ENCODE data around the gene NEMP1.
"Not testable (repeated sequence)": the region's sequence is repeated elsewhere in the genome, so short reads cannot be mapped to it uniquely, and the experiment has no call there.

NEMP1 gene

DNA sequence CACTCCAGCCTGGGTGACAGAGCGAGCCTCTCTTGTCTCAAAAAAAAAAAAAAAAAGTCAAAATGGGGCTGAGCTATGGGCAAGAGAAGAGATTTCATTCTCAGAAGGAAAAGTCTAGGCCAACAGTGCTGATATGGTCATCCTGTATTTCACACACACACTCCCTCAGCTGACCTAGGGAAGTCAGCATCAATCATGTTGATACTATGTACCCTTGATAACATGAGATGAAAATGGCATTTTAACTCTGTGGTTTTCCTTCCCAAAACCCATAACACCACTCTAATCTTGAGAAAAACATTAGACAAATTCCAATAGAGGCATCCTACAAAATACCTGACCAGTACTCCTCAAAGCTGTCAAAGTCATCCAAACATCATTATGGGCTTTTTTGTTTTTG lies 2.3 kb upstream of the NEMP1 start:
- H3K36me3 ChIP-seq (ENCODE audit: control insufficient read depth in 2 of 2, insufficient read depth in 2 of 2, low read length in 2 of 2): no peaks in the 10 kb centered on the region
- no peak overlapping the region for H3K4me3 ChIP-seq (ENCODE audit: low read length in 2 of 2)
- no peak overlapping the region for H3K27ac ChIP-seq (ENCODE audit: low read depth in 2 of 2, low read length in 2 of 2)
- no peaks in the 10 kb centered on the region for H3K27me3 ChIP-seq (ENCODE audit: control insufficient read depth in 2 of 2, insufficient read depth in 2 of 2, low read length in 2 of 2)
- peaks cover 6 to 11% of the 10 kb centered on the region in 2 donors for H3K4me1 ChIP-seq (ENCODE audit: control insufficient read depth in 2 of 2, insufficient read depth in 2 of 2, low read length in 2 of 2)
- no peaks in the 10 kb centered on the region for H3K9me3 ChIP-seq (ENCODE audit: control insufficient read depth in 2 of 2, low read length in 2 of 2)
- no peak overlapping the region for H3K9ac ChIP-seq (ENCODE audit: low read depth in 1 of 2, low read length in 2 of 2)

DNA sequence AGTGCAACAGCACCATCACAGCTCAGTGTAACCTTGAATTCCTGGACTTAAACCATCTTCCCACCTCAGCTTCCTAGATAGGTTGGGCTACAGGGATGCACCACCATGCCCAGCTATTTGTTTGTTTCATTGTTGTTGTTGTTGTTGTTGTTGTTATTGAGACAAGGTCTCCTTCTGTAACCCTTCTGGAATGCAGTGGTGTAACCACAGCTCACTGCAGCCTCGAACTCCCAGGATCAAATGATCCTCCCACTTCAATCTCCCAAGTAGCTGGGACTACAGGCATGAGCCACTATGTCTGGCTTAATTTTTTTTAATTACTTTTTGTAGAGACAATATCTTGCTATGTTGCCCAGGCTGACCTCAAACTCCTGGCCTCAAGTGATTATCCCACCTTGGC lies 1.2 kb upstream of the NEMP1 start:
- H3K4me1 ChIP-seq (ENCODE audit: control insufficient read depth in 2 of 2, insufficient read depth in 2 of 2, low read length in 2 of 2): peaks cover 3 to 10% of the 10 kb centered on the region in 2 donors
- H3K36me3 ChIP-seq (ENCODE audit: control insufficient read depth in 2 of 2, insufficient read depth in 2 of 2, low read length in 2 of 2): no peaks in the 10 kb centered on the region
- no peaks in the 10 kb centered on the region for H3K27me3 ChIP-seq (ENCODE audit: control insufficient read depth in 2 of 2, insufficient read depth in 2 of 2, low read length in 2 of 2)
- peak overlapping the region in 1 of 2 donors; percentile 82 for H3K27ac ChIP-seq (ENCODE audit: low read depth in 2 of 2, low read length in 2 of 2)
- H3K9ac ChIP-seq (ENCODE audit: low read depth in 1 of 2, low read length in 2 of 2): no peak overlapping the region
- no peak overlapping the region for H3K4me3 ChIP-seq (ENCODE audit: low read length in 2 of 2)
- no peaks in the 10 kb centered on the region for H3K9me3 ChIP-seq (ENCODE audit: control insufficient read depth in 2 of 2, low read length in 2 of 2)

DNA sequence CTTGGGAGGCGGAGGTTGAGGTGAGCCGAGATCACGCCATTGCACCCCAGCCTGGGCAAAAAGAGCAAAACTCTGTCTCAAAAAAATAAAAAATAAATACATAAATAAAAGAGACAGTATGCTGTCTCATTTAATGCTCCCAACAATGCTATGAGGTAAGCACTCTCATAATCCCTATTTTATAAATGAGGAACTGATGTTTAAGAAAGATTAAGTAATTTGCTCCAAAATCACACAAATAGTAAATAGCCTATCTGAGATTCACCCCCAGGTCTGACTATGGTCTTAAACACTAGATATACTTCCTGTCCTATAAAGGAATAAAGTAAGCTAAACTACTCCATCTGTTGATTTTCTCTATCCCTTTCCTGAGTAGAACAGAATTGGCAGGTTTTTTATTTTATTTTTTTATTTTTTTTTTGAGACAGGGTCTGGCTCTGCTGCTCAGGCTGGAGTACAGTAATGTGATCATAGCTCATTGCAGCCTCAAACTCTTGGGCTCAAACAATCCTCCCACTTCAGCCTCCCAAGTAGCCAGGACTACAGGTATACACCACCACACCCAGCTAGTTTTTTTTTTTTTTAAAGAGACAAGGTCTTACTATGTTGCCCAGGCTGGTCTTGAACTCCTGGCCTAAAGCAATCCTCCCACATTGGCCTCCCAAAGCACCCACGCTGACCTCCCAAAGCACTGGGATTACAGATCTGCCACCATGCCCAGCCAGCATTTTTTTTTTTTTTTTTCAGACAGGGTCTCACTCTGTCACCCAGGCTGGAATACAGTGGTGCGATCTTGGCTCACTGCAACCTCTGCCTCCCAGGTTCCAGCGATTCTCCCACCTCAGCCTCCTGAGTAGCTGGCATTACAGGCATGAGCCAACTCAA lies 4.8 kb downstream of the NEMP1 start:
- H3K27me3 ChIP-seq (ENCODE audit: control insufficient read depth in 2 of 2, insufficient read depth in 2 of 2, low read length in 2 of 2); H3K9ac ChIP-seq (ENCODE audit: low read depth in 1 of 2, low read length in 2 of 2); H3K9me3 ChIP-seq (ENCODE audit: control insufficient read depth in 2 of 2, low read length in 2 of 2); H3K4me3 ChIP-seq (ENCODE audit: low read length in 2 of 2); H3K27ac ChIP-seq (ENCODE audit: low read depth in 2 of 2, low read length in 2 of 2): not testable (repeated sequence)
- peaks cover 5 to 15% of the 10 kb centered on the region in 2 donors for H3K36me3 ChIP-seq (ENCODE audit: control insufficient read depth in 2 of 2, insufficient read depth in 2 of 2, low read length in 2 of 2)
- H3K4me1 ChIP-seq (ENCODE audit: control insufficient read depth in 2 of 2, insufficient read depth in 2 of 2, low read length in 2 of 2): peaks cover 0 to 11% of the 10 kb centered on the region in 2 donors

GRCh38 chr12:57072661-57073060 lies 5.9 kb downstream of the NEMP1 start:
- peaks cover 5 to 15% of the 10 kb centered on the region in 2 donors for H3K36me3 ChIP-seq (ENCODE audit: control insufficient read depth in 2 of 2, insufficient read depth in 2 of 2, low read length in 2 of 2)

GRCh38 chr12:57069523-57069922 lies 9.1 kb downstream of the NEMP1 start:
- peak overlapping the region in 1 of 2 donors; percentile 5 for H3K9ac ChIP-seq (ENCODE audit: low read depth in 1 of 2, low read length in 2 of 2)

More at GRCh38 chr12:57072661-57073060, 5.9 kb downstream of the NEMP1 start:
- H3K27ac ChIP-seq (ENCODE audit: low read depth in 2 of 2, low read length in 2 of 2): no peak overlapping the region
- peaks cover 0 to 7% of the 10 kb centered on the region in 2 donors for H3K4me1 ChIP-seq (ENCODE audit: control insufficient read depth in 2 of 2, insufficient read depth in 2 of 2, low read length in 2 of 2)
- no peak overlapping the region for H3K9ac ChIP-seq (ENCODE audit: low read depth in 1 of 2, low read length in 2 of 2)
- H3K27me3 ChIP-seq (ENCODE audit: control insufficient read depth in 2 of 2, insufficient read depth in 2 of 2, low read length in 2 of 2): no peaks in the 10 kb centered on the region
- no peak overlapping the region for H3K4me3 ChIP-seq (ENCODE audit: low read length in 2 of 2)
- no peaks in the 10 kb centered on the region for H3K9me3 ChIP-seq (ENCODE audit: control insufficient read depth in 2 of 2, low read length in 2 of 2)

GRCh38 chr12:57066245-57066644 lies 12.3 kb downstream of the NEMP1 start:
- H3K9ac ChIP-seq (ENCODE audit: low read depth in 1 of 2, low read length in 2 of 2): no peak overlapping the region
- H3K4me1 ChIP-seq (ENCODE audit: control insufficient read depth in 2 of 2, insufficient read depth in 2 of 2, low read length in 2 of 2): peaks cover 0 to 8% of the 10 kb centered on the region in 2 donors
- H3K4me3 ChIP-seq (ENCODE audit: low read length in 2 of 2): no peak overlapping the region
- no peaks in the 10 kb centered on the region for H3K27me3 ChIP-seq (ENCODE audit: control insufficient read depth in 2 of 2, insufficient read depth in 2 of 2, low read length in 2 of 2)
- H3K9me3 ChIP-seq (ENCODE audit: control insufficient read depth in 2 of 2, low read length in 2 of 2): no peaks in the 10 kb centered on the region
- peaks cover 5 to 16% of the 10 kb centered on the region in 2 donors for H3K36me3 ChIP-seq (ENCODE audit: control insufficient read depth in 2 of 2, insufficient read depth in 2 of 2, low read length in 2 of 2)
- H3K27ac ChIP-seq (ENCODE audit: low read depth in 2 of 2, low read length in 2 of 2): no peak overlapping the region

More at GRCh38 chr12:57069523-57069922, 9.1 kb downstream of the NEMP1 start:
- H3K9me3 ChIP-seq (ENCODE audit: control insufficient read depth in 2 of 2, low read length in 2 of 2): no peaks in the 10 kb centered on the region
- H3K27ac ChIP-seq (ENCODE audit: low read depth in 2 of 2, low read length in 2 of 2): peak overlapping the region; percentile 52 to 57
- H3K4me1 ChIP-seq (ENCODE audit: control insufficient read depth in 2 of 2, insufficient read depth in 2 of 2, low read length in 2 of 2): peaks cover 0 to 6% of the 10 kb centered on the region in 2 donors
- no peak overlapping the region for H3K4me3 ChIP-seq (ENCODE audit: low read length in 2 of 2)
- no peaks in the 10 kb centered on the region for H3K27me3 ChIP-seq (ENCODE audit: control insufficient read depth in 2 of 2, insufficient read depth in 2 of 2, low read length in 2 of 2)
- peaks cover 5 to 18% of the 10 kb centered on the region in 2 donors for H3K36me3 ChIP-seq (ENCODE audit: control insufficient read depth in 2 of 2, insufficient read depth in 2 of 2, low read length in 2 of 2)

DNA sequence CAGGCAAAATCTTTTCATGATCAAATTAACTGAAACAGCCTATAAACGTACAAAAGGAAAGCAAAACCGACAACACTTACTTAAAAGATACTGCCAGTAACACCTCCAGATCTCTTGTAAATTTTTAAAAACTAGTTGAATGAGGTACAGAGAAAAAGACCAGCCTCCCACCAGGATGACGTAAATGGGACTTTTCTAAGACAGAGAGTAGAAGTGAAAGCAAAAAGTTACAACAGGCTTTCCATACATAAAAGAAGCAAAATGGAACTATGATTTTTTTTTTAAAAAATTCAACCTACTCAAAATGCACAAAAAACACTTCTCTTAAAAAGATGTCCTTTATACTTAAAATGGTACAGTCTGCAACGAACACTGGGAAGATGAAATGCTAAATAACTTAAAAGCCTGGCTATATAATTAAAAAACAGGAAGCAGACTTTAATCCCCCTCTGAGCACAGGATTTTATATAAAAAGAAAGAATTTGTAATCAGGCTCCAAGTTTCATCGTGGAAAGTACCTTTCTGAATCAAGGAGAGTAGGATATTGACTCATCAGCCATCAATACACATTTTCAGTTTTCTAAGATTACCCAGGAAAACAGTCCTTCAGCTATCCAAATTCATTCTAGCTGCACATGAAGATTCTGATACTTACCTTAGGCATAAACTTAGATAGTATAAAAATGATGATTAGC lies 14.5 kb downstream of the NEMP1 start:
- Histone ChIP-seq H3K36me3 (ENCODE audit: control insufficient read depth in 2 of 2, insufficient read depth in 2 of 2, low read length in 2 of 2) (peaks cover 5 to 17% of the 10 kb centered on the region in 2 donors), H3K9ac (ENCODE audit: low read depth in 1 of 2, low read length in 2 of 2) (peak overlapping the region in 1 of 2 donors; percentile 32), H3K27ac (ENCODE audit: low read depth in 2 of 2, low read length in 2 of 2) (peak overlapping the region in 1 of 2 donors; percentile 32), H3K4me1 (ENCODE audit: control insufficient read depth in 2 of 2, insufficient read depth in 2 of 2, low read length in 2 of 2) (peaks cover 0 to 2% of the 10 kb centered on the region in 2 donors), H3K27me3 (ENCODE audit: control insufficient read depth in 2 of 2, insufficient read depth in 2 of 2, low read length in 2 of 2) (no peaks in the 10 kb centered on the region), H3K9me3 (ENCODE audit: control insufficient read depth in 2 of 2, low read length in 2 of 2) (no peaks in the 10 kb centered on the region), H3K4me3 (ENCODE audit: low read length in 2 of 2) (peak overlapping the region in 1 of 2 donors; percentile 15)

DNA sequence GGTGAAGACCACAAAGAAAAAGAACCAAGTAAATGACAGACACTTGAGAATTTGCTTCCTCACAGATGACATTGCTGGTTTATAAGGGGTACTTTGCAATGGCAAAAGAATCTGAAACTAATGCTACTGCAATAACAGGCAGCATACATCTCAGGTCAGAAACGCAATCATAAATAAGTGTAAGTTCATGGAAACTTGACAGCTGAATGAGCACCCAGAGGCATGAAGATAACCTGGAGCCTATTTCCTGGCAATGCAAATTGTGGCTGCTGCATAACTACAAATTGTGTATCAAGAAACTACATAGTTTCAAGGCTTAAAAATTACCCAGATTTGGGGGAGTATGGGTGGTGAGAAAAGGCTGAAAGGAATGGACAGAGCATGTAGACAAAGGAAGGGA lies 20.1 kb downstream of the NEMP1 start:
- H3K4me1 ChIP-seq (ENCODE audit: control insufficient read depth in 2 of 2, insufficient read depth in 2 of 2, low read length in 2 of 2): no peaks in the 10 kb centered on the region
- H3K36me3 ChIP-seq (ENCODE audit: control insufficient read depth in 2 of 2, insufficient read depth in 2 of 2, low read length in 2 of 2): peaks cover 10 to 29% of the 10 kb centered on the region in 2 donors

GRCh38 chr12:57057067-57057751 lies 21.4 kb downstream of the NEMP1 start:
- Histone ChIP-seq H3K36me3 (ENCODE audit: control insufficient read depth in 2 of 2, insufficient read depth in 2 of 2, low read length in 2 of 2) (peaks cover 10 to 29% of the 10 kb centered on the region in 2 donors), H3K4me1 (ENCODE audit: control insufficient read depth in 2 of 2, insufficient read depth in 2 of 2, low read length in 2 of 2) (no peaks in the 10 kb centered on the region), H3K4me3 (ENCODE audit: low read length in 2 of 2) (no peak overlapping the region), H3K27me3 (ENCODE audit: control insufficient read depth in 2 of 2, insufficient read depth in 2 of 2, low read length in 2 of 2) (no peaks in the 10 kb centered on the region), H3K27ac (ENCODE audit: low read depth in 2 of 2, low read length in 2 of 2) (peak overlapping the region; percentile 7 to 34), H3K9me3 (ENCODE audit: control insufficient read depth in 2 of 2, low read length in 2 of 2) (no peaks in the 10 kb centered on the region), H3K9ac (ENCODE audit: low read depth in 1 of 2, low read length in 2 of 2) (no peak overlapping the region)

More for the DNA sequence above, 20.1 kb downstream of the NEMP1 start:
- Histone ChIP-seq H3K27me3 (ENCODE audit: control insufficient read depth in 2 of 2, insufficient read depth in 2 of 2, low read length in 2 of 2) (no peaks in the 10 kb centered on the region), H3K4me3 (ENCODE audit: low read length in 2 of 2) (no peak overlapping the region), H3K9me3 (ENCODE audit: control insufficient read depth in 2 of 2, low read length in 2 of 2) (no peaks in the 10 kb centered on the region), H3K9ac (ENCODE audit: low read depth in 1 of 2, low read length in 2 of 2) (no peak overlapping the region), H3K27ac (ENCODE audit: low read depth in 2 of 2, low read length in 2 of 2) (no peak overlapping the region)
